Endometrial microvascular endothelial cells (primary cell): ENCODE measurements around the gene RAMP3. TPM values are rescaled to one million over a fixed set of nuclear protein-coding genes. Genes with fewer than 3 reads are reported as not detected.

Experiments used
- in situ Hi-C: cut with HindIII; loops from 2 replicates; pipeline ENCODE4 v1.10.0; 2017; ENCODE audit warnings: low sequenced_read_pairs, low pct_unique_long_range_greater_than_20kb; ENCODE audit errors: inconsistent ontology term
- total RNA-seq: library from RNA; depleted of rRNA; stranded (reverse); fragments of >200 nt; gene quantifications from one replicate; pipeline ENCODE4 v1.2.3, GENCODE V29; 2015; ENCODE audit errors: inconsistent ontology term

Gene RAMP3
- total RNA-seq, 1 donor from 2014 or later = not detected

GRCh38 chr7:45230083-45230482 lies 72.5 kb downstream of the RAMP3 start:
- in situ Hi-C loops = no loop called here

GRCh38 chr7:45230611-45231165 lies 73.1 kb downstream of the RAMP3 start:
- in situ Hi-C loops = no loop called here

DNA sequence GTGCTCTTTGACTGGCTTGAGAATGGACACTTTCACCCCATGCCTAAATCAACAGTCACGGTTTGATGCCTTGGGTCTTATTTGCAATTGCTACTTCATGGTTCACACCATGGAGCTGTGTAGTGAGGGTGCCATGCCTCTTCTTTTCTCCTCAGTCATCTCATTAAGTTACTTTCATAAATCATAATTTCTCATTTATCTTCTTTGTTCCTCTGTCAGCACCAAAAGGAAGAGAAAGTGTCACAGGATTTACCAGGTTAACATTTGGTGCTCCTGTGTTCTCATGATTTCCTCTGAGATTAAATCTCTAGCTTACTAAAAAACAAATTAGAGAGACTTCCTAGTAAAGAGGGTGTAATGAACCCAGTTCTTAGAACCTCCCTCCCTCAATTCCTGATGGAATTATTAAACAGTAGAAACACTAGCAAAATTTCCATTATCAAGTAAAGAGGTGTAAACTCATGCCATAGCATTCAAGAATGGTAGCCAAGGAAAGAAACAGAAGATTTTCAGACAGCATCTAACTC lies 75.7 kb downstream of the RAMP3 start:
- in situ Hi-C loops = no loop called here

Other genes with a start within 250 kb of the RAMP3 start
- gene MYO1G, start 178.8 kb upstream of the RAMP3 start, total RNA-seq = not detected
- gene CCM2, start 157.6 kb upstream of the RAMP3 start, total RNA-seq = 70.8 TPM
- gene NACAD, start 68.8 kb upstream of the RAMP3 start, total RNA-seq = 2.3 TPM
- gene TBRG4, start 46.1 kb upstream of the RAMP3 start, total RNA-seq = 77.6 TPM